ENCODE data around the gene ZNF808. TPM values are rescaled to one million over a fixed set of nuclear protein-coding genes. Genes with fewer than 3 reads are reported as not detected.

The ZNF808 gene
- total and polyA plus RNA-seq, 2 donors from 2014 or later, result 3.4 to 35.8 TPM

Other genes with a start within 250 kb of the ZNF808 start
- 13.2 TPM for gene ZNF480, start 230.5 kb upstream of the ZNF808 start, total RNA-seq
- gene ZNF480, start 230.5 kb upstream of the ZNF808 start, polyA plus RNA-seq (ENCODE audit: insufficient read depth, low read depth, low replicate concordance), result 10.4 TPM
- 4.9 TPM for gene ZNF610, start 191.4 kb upstream of the ZNF808 start, total RNA-seq
- gene ZNF610, start 191.4 kb upstream of the ZNF808 start, polyA plus RNA-seq (ENCODE audit: insufficient read depth, low read depth, low replicate concordance), result 4.2 TPM
- gene ZNF880, start 157.7 kb upstream of the ZNF808 start, total RNA-seq, result 27.2 TPM
- 10.9 TPM for gene ZNF880, start 157.7 kb upstream of the ZNF808 start, polyA plus RNA-seq (ENCODE audit: insufficient read depth, low read depth, low replicate concordance)
- 32.0 TPM for gene ZNF528, start 129.8 kb upstream of the ZNF808 start, total RNA-seq
- 10.1 TPM for gene ZNF528, start 129.8 kb upstream of the ZNF808 start, polyA plus RNA-seq (ENCODE audit: insufficient read depth, low read depth, low replicate concordance)
- gene ZNF534, start 98.5 kb upstream of the ZNF808 start, total RNA-seq, result not detected
- not detected for gene ZNF534, start 98.5 kb upstream of the ZNF808 start, polyA plus RNA-seq (ENCODE audit: insufficient read depth, low read depth, low replicate concordance)
- gene ZNF578, start 74.1 kb upstream of the ZNF808 start, total RNA-seq, result 3.7 TPM
- 0.69 TPM for gene ZNF578, start 74.1 kb upstream of the ZNF808 start, polyA plus RNA-seq (ENCODE audit: insufficient read depth, low read depth, low replicate concordance)
- gene ZNF701, start 42.6 kb downstream of the ZNF808 start, total RNA-seq, result 25.1 TPM
- gene ZNF701, start 42.6 kb downstream of the ZNF808 start, polyA plus RNA-seq (ENCODE audit: insufficient read depth, low read depth, low replicate concordance), result 5.8 TPM
- gene ZNF83, start 110.7 kb downstream of the ZNF808 start, total RNA-seq, result 90.4 TPM
- gene ZNF83, start 110.7 kb downstream of the ZNF808 start, polyA plus RNA-seq (ENCODE audit: insufficient read depth, low read depth, low replicate concordance), result 51.8 TPM
- 42.7 TPM for gene ZNF611, start 207.4 kb downstream of the ZNF808 start, total RNA-seq
- 3.6 TPM for gene ZNF611, start 207.4 kb downstream of the ZNF808 start, polyA plus RNA-seq (ENCODE audit: insufficient read depth, low read depth, low replicate concordance)

All from kidney (tissue), 2 donors.